GM18868 (cell line): ENCODE data around the gene HARS2.
"Not testable (repeated sequence)": the region's sequence is repeated elsewhere in the genome, so short reads cannot be mapped to it uniquely, and the experiment has no call there.

ENCODE experiments used
- ATAC-seq: cut with Tn5 transposase; IDR thresholded peaks from one replicate; pipeline ENCODE4 v1.9.1; 2021; ENCODE audit warnings: mild to moderate bottlenecking, moderate library complexity; ENCODE audit not compliant: unreplicated experiment

Gene HARS2

GRCh38 chr5:140696891-140697492, 5.7 kb downstream of the HARS2 start:
- ATAC-seq = no peak

DNA sequence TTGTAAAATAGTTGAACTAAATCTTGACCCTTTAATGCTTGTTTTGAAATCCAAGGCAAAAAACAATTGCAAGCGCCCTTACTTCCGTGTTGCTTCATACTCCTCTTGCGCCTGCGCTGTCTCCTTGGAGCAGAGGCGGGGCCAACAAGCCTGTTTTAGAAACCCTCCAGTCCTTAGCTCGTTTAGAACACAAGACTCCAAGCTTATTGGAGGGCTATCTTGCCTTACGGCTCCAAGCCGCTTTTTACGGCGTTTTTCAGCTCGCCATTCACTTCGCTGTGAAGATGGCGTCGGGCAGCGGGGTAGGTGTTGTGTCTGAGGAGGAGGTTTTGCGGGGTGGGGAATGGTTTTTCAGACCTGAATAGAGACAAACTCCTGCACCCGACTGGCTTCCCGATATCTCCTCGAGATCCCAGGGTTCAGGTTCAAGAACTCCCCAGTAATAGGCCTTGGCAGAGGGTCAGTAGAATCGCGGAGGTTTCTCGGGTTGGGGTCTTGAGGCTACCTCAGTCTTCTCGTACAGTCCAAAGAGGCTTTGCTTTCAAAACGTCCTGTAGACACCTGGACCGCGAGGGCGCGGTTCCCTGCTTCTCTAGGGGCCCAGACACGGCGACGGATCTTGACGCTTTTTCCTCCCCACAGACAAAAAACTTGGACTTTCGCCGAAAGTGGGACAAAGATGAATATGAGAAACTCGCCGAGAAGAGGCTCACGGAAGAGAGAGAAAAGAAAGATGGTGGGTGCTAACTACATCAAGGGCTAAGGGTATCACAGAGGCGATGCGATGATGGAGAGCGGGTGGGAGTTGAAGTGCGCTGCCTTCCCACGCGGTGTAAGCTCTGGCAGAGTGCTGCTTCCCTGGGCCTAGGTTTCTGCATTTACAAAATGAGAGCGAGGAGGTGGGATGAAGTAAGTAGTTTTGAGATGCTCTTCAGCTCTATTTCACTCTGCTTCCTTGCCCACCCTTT, 9.2 kb downstream of the HARS2 start, which contains the start of gene ZMAT2:
Gene ZMAT2 (plus strand): TSS at position 271 of the 968 bp plus-strand sequence. CDS start 14 bp downstream, at position 285.
- peak; percentile 98 for ATAC-seq

DNA sequence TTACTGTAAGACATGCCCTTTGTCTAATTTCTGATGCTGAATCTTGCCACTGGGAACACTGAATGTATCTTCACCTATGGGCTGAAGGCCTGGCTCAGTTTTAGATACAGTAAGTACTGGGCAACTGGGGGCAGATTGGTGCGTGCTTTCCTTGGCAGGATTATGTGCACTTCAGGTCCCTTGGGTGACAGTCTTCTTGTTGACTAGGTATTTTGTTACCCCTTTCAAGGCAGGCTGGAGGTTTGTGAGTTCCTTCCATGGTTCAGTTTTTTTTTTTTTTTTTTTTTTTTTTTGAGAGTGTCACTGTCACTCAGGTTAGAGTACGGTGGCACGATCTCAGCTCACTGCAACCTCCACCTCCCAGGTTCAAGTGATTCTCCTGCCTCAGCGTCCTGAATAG, 16.6 kb downstream of the HARS2 start:
- no peak for ATAC-seq

GRCh38 chr5:140708787-140709186, 17.5 kb downstream of the HARS2 start:
- ATAC-seq = not testable (repeated sequence)

GRCh38 chr5:140710899-140711552, 19.8 kb downstream of the HARS2 start:
- ATAC-seq = peak; percentile 87

GRCh38 chr5:140711794-140712193, 20.5 kb downstream of the HARS2 start:
- no peak for ATAC-seq

- no peak for ATAC-seq
These were observed 22.4 kb downstream of the HARS2 start for GRCh38 chr5:140713562-140714094.

- ATAC-seq = not testable (repeated sequence)
These were observed 25.0 kb downstream of the HARS2 start for GRCh38 chr5:140716238-140716637.

GRCh38 chr5:140718266-140718592, 27.0 kb downstream of the HARS2 start:
- ATAC-seq = no peak

DNA sequence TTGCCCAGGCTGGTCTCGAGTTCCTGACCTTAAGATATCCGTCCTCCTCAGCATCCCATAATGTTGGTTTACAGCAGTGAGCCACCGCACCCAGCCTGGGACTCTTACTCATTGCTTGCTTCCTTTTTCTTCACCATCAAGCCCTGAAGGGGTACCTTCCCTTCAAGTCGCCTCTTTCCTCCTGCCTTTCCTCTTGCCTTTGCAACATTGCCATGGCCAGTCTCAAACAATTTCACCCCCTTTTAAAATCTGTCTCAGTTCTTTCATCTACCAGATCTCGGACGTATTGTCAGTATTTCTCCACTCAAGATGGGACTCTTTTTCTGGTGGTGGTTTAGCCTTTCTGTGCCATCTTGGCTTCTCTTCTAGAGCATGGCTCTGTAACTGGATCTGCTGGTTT, 29.5 kb downstream of the HARS2 start:
- ATAC-seq = not testable (repeated sequence)

DNA sequence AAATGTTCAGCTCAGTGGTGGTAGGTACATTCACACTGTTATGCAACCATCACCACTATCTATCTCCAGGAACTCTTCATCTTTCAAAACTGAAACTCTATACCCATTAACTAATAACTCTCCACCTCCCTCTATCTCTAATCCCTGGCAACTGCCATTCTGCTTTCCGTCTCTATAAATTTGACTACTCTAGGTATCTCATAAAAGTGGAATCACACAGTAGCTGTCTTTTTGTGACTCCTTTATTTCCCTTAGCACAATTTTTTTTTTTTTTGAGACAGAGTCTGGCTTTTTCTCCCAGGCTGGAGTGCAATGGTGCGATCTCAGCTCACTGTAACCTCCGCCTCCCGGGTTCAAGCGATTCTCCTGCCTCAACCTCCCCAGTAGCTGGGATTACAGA, 30.1 kb downstream of the HARS2 start:
- not testable (repeated sequence) for ATAC-seq

GRCh38 chr5:140725799-140726471, 34.7 kb downstream of the HARS2 start:
- peak; percentile 97 for ATAC-seq

GRCh38 chr5:140733098-140733497, 41.8 kb downstream of the HARS2 start:
- ATAC-seq = no peak

DNA sequence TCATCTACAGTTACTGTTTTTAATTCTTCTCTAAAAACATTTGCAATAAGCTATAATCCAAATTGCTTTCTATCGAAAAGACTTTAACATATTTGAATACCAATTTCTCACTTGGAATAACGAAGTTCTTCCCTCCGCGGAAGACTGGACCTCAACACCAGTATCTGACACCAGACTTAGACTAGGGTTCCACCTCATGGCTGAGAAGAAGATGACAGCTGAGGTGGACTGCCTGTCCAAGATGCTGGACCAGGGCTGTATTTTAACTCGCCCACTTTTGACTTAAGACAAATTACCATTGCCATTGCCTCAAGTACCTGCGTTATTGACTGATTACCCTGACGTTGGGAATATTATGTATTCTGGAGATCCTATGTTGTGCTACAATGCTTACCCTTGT, 43.1 kb downstream of the HARS2 start:
- no peak for ATAC-seq

DNA sequence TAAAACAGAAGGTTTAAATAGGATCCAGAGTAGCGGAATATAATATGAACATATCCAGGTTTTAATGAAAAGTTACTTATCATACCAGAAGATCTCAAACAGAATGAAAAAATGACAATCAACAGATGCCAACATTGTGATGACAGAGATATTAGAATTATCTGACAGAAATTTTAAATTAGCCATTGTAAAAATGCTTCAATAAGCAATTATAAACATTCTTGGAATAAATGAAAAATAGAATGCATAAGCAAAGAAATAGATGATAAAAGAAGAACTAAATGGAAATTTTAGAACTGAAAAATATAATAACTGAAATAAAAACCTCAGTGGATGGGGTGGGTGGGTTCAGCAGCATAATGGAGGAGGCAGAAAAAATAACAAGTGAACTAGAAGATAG, 46.2 kb downstream of the HARS2 start:
- ATAC-seq = no peak

- no peak for ATAC-seq
These were observed 50.7 kb downstream of the HARS2 start for GRCh38 chr5:140741967-140742366.
